ENCODE measurements around the gene C1QTNF4.

GRCh38 chr11:47617417-47617809, 23.2 kb upstream of the C1QTNF4 start:
- TF ChIP-seq EP300 (IDR thresholded peaks at IDR 0.05): no peak
- TF ChIP-seq, protein P1, sequence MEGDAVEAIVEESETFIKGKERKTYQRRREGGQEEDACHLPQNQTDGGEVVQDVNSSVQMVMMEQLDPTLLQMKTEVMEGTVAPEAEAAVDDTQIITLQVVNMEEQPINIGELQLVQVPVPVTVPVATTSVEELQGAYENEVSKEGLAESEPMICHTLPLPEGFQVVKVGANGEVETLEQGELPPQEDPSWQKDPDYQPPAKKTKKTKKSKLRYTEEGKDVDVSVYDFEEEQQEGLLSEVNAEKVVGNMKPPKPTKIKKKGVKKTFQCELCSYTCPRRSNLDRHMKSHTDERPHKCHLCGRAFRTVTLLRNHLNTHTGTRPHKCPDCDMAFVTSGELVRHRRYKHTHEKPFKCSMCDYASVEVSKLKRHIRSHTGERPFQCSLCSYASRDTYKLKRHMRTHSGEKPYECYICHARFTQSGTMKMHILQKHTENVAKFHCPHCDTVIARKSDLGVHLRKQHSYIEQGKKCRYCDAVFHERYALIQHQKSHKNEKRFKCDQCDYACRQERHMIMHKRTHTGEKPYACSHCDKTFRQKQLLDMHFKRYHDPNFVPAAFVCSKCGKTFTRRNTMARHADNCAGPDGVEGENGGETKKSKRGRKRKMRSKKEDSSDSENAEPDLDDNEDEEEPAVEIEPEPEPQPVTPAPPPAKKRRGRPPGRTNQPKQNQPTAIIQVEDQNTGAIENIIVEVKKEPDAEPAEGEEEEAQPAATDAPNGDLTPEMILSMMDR (IDR thresholded peaks at IDR 0.05): no peak
- no peak for TF ChIP-seq POLR2A (IDR thresholded peaks at IDR 0.05)
- no peak for TF ChIP-seq POLR2AphosphoS5 (IDR thresholded peaks at IDR 0.05)

Data from upper lobe of left lung (tissue), 4 donors.